ENCODE data around the gene ADCY2. TPM values are rescaled to one million over a fixed set of nuclear protein-coding genes. Genes with fewer than 3 reads are reported as not detected.

The ADCY2 gene
- total RNA-seq, 2 experiments from 2014 or later, result not detected

GRCh38 chr5:7539571-7539970, 143.6 kb downstream of the ADCY2 start:
- Histone ChIP-seq H3K9me3 (ENCODE audit: low read length) (no peaks in the 10 kb centered on the region), H3K79me2 (ENCODE audit: insufficient read depth, low read depth, low read length) (no peaks in the 10 kb centered on the region), H2AFZ (ENCODE audit: low read length) (no peak overlapping the region), H4K20me1 (ENCODE audit: insufficient read depth, low read length) (no peaks in the 10 kb centered on the region), H3K4me3 (ENCODE audit: low read depth, low read length, poor library complexity, severe bottlenecking) (no peak overlapping the region), H3K4me1 (ENCODE audit: insufficient read depth, low read length, poor library complexity, severe bottlenecking) (no peaks in the 10 kb centered on the region), H3K36me3 (ENCODE audit: insufficient read depth, low read length) (no peaks in the 10 kb centered on the region), H3K4me2 (ENCODE audit: low read length) (no peak overlapping the region), H3K9me2 (ENCODE audit: insufficient read depth, low read length) (no peaks in the 10 kb centered on the region), H3K27ac (ENCODE audit: low read depth, low read length, poor library complexity, severe bottlenecking) (no peak overlapping the region)
- no TSS peak for BruUV-seq (replicated peaks)
- POLR2A ChIA-PET, result no interaction called here
- CTCF ChIA-PET (ENCODE audit: unreplicated experiment), result no interaction called here
- intact Hi-C loops (cut with micrococcal nuclease; ENCODE audit: unreplicated experiment), result no loop called here
- TF ChIP-seq CTCF (conservative IDR thresholded peaks at IDR 0.05; ENCODE audit: low read length), result no peak
- TF ChIP-seq EZH2phosphoT487 (IDR thresholded peaks at IDR 0.05; ENCODE audit: borderline replicate concordance, low read depth, low read length), result no peak
- DNase-seq (ENCODE audit: low spot score), result no peak

GRCh38 chr5:7540736-7541485, 145.0 kb downstream of the ADCY2 start:
- POLR2A ChIA-PET, result no interaction called here
- no peak for TF ChIP-seq CTCF (conservative IDR thresholded peaks at IDR 0.05; ENCODE audit: low read length)
- no peak for TF ChIP-seq EZH2phosphoT487 (IDR thresholded peaks at IDR 0.05; ENCODE audit: borderline replicate concordance, low read depth, low read length)
- Histone ChIP-seq H3K79me2 (ENCODE audit: insufficient read depth, low read depth, low read length) (no peaks in the 10 kb centered on the region), H3K27ac (ENCODE audit: low read depth, low read length, poor library complexity, severe bottlenecking) (no peak overlapping the region), H3K4me3 (ENCODE audit: low read depth, low read length, poor library complexity, severe bottlenecking) (no peak overlapping the region), H3K4me2 (ENCODE audit: low read length) (no peak overlapping the region), H4K20me1 (ENCODE audit: insufficient read depth, low read length) (no peaks in the 10 kb centered on the region), H3K9me2 (ENCODE audit: insufficient read depth, low read length) (no peaks in the 10 kb centered on the region), H3K4me1 (ENCODE audit: insufficient read depth, low read length, poor library complexity, severe bottlenecking) (no peaks in the 10 kb centered on the region), H2AFZ (ENCODE audit: low read length) (no peak overlapping the region), H3K36me3 (ENCODE audit: insufficient read depth, low read length) (no peaks in the 10 kb centered on the region), H3K9me3 (ENCODE audit: low read length) (no peaks in the 10 kb centered on the region)
- no TSS peak for BruUV-seq (replicated peaks)
- no peak for DNase-seq (ENCODE audit: low spot score)
- CTCF ChIA-PET (ENCODE audit: unreplicated experiment), result interaction anchor here (0.6 kb wide), 1 partner anchor 266 kb away, joined by 6 read pairs; no protein-coding TSS in a partner anchor
- intact Hi-C loops (cut with micrococcal nuclease; ENCODE audit: unreplicated experiment), result no loop called here

- Histone ChIP-seq H3K4me1 (ENCODE audit: insufficient read depth, low read length, poor library complexity, severe bottlenecking) (no peaks in the 10 kb centered on the region), H3K79me2 (ENCODE audit: insufficient read depth, low read depth, low read length) (no peaks in the 10 kb centered on the region), H3K9me3 (ENCODE audit: low read length) (no peaks in the 10 kb centered on the region), H3K36me3 (ENCODE audit: insufficient read depth, low read length) (no peaks in the 10 kb centered on the region), H3K9me2 (ENCODE audit: insufficient read depth, low read length) (no peaks in the 10 kb centered on the region), H3K4me2 (ENCODE audit: low read length) (no peak overlapping the region), H3K4me3 (ENCODE audit: low read depth, low read length, poor library complexity, severe bottlenecking) (no peak overlapping the region), H4K20me1 (ENCODE audit: insufficient read depth, low read length) (no peaks in the 10 kb centered on the region), H2AFZ (ENCODE audit: low read length) (no peak overlapping the region), H3K27ac (ENCODE audit: low read depth, low read length, poor library complexity, severe bottlenecking) (no peak overlapping the region)
- no TSS peak for BruUV-seq (replicated peaks)
- intact Hi-C loops (cut with micrococcal nuclease; ENCODE audit: unreplicated experiment), result no loop called here
- ChIA-PET POLR2A (no interaction called here), CTCF (ENCODE audit: unreplicated experiment) (no interaction called here)
- DNase-seq (ENCODE audit: low spot score), result no peak
- no peak for TF ChIP-seq EZH2phosphoT487 (IDR thresholded peaks at IDR 0.05; ENCODE audit: borderline replicate concordance, low read depth, low read length)
- no peak for TF ChIP-seq CTCF (conservative IDR thresholded peaks at IDR 0.05; ENCODE audit: low read length)
These were observed 146.0 kb downstream of the ADCY2 start for GRCh38 chr5:7541898-7542297.

Measured in OCI-LY7 (cell line).